DLD1 (cell line): Measurements from ENCODE around the gene MAP1S.

Experiments
- in situ Hi-C: cut with HindIII; loops from 2 replicates; pipeline ENCODE4 v1.10.0; 2017; ENCODE audit warnings: low sequenced_read_pairs

The MAP1S gene

GRCh38 chr19:17727843-17728242 is 8.6 kb downstream of the MAP1S start:
- in situ Hi-C loops, result no loop called here

GRCh38 chr19:17733127-17733526 is 13.8 kb downstream of the MAP1S start:
- in situ Hi-C loops, result no loop called here

GRCh38 chr19:17734146-17734545 is 14.9 kb downstream of the MAP1S start:
- in situ Hi-C loops, result no loop called here

GRCh38 chr19:17735410-17735809 is 16.1 kb downstream of the MAP1S start:
- in situ Hi-C loops, result no loop called here

- in situ Hi-C loops, result no loop called here
These were observed 18.4 kb downstream of the MAP1S start for GRCh38 chr19:17737690-17738153.

- in situ Hi-C loops, result no loop called here
These were observed 20.0 kb downstream of the MAP1S start for GRCh38 chr19:17739121-17739875.

- in situ Hi-C loops, result no loop called here
These were observed 22.2 kb downstream of the MAP1S start for GRCh38 chr19:17741456-17741855.

GRCh38 chr19:17743874-17744580 is 24.7 kb downstream of the MAP1S start:
- in situ Hi-C loops, result no loop called here

GRCh38 chr19:17747205-17748098 is 28.2 kb downstream of the MAP1S start:
- in situ Hi-C loops, result no loop called here

- in situ Hi-C loops, result no loop called here
These were observed 29.8 kb downstream of the MAP1S start for GRCh38 chr19:17748884-17749638.

- in situ Hi-C loops, result no loop called here
These were observed 30.6 kb downstream of the MAP1S start for GRCh38 chr19:17749912-17750317.

- in situ Hi-C loops, result no loop called here
These were observed 32.0 kb downstream of the MAP1S start, which contains the start of gene FCHO1 for GRCh38 chr19:17751103-17751911. Gene FCHO1, plus strand, starts transcription at chr19:17751477. Its CDS starts 3,688 bp downstream, at chr19:17755165.

- in situ Hi-C loops, result no loop called here
These were observed 32.6 kb downstream of the MAP1S start for GRCh38 chr19:17751912-17752273.

GRCh38 chr19:17752865-17753639 is 33.8 kb downstream of the MAP1S start:
- in situ Hi-C loops, result no loop called here

GRCh38 chr19:17753976-17754375 is 34.7 kb downstream of the MAP1S start:
- in situ Hi-C loops, result no loop called here

GRCh38 chr19:17754634-17755442 is 35.6 kb downstream of the MAP1S start:
- in situ Hi-C loops, result no loop called here

- in situ Hi-C loops, result no loop called here
These were observed 36.2 kb downstream of the MAP1S start for GRCh38 chr19:17755443-17755890.
